ENCODE measurements around the gene HLA-DQA1.
"Not testable (repeated sequence)": the region's sequence is repeated elsewhere in the genome, so short reads cannot be mapped to it uniquely, and the experiment has no call there.

Gene HLA-DQA1

DNA sequence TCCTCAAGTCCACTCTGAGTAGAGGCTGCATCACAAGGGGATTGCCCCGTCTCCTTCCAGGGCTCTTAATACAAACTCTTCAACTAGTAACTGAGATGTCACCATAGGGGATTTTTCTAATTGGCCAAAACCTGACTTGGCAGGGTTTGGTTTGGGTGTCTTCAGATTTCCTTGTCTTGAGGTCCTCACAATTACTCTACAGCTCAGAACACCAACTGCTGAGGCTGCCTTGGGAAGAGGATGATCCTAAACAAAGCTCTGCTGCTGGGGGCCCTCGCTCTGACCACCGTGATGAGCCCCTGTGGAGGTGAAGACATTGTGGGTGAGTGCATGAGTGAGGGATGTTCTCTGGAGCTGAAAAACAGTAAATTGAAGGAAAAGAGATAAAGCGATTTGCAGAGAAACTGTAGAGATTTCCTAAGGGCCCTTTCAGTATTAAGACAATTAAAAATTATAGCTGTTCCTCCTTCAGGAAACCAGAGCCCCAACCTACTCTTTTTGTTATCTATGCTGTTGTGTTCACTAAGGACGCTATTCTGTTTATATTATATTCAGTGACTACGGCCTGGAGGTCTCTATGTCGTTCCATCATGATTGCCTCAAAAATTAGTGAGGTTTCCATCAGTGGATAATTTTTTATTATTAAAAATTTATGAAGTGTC lies at the start of gene HLA-DQA1:
Gene HLA-DQA1 (plus strand): TSS at position 188 of the 662 bp plus-strand sequence. CDS start 53 bp downstream, at position 241.
- DNase-seq (ENCODE audit: extremely low read depth in 1 of 2, low read depth in 1 of 2) = no peak

- DNase-seq (ENCODE audit: extremely low read depth in 1 of 2, low read depth in 1 of 2) = no peak
Observed at GRCh38 chr6:32588156-32588555, 49.0 kb upstream of the HLA-DQA1 start.

- no peak for DNase-seq (ENCODE audit: extremely low read depth in 1 of 2, low read depth in 1 of 2)
Observed at GRCh38 chr6:32589596-32590449, 47.4 kb upstream of the HLA-DQA1 start, which contains the start of gene HLA-DRB1. HLA-DRB1 (minus strand) TSS chr6:32589848; CDS start chr6:32589742, 106 bp downstream.

DNA sequence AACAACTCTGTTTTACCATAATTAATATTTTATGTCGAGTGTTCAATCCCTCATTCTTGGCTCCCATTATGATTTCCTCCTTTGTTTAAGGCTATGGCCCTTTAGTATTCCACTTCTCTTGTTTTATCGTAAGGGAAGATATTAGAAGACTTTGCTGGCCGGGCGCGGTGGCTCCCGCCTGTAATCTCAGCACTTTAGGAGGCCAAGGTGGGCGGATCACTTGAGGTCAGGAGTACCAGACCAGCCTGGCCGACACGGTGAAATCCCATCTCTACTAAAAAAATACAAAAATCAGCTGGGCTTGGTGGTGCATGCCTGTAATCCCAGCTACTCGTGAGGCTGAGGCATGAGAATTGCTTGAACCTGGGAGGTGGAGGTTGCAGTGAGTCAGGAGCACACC lies 46.5 kb upstream of the HLA-DQA1 start:
- not testable (repeated sequence) for DNase-seq (ENCODE audit: extremely low read depth in 1 of 2, low read depth in 1 of 2)

- no peak for DNase-seq (ENCODE audit: extremely low read depth in 1 of 2, low read depth in 1 of 2)
Observed at GRCh38 chr6:32597024-32597423, 40.2 kb upstream of the HLA-DQA1 start.

GRCh38 chr6:32602383-32602782 lies 34.8 kb upstream of the HLA-DQA1 start:
- no peak for DNase-seq (ENCODE audit: extremely low read depth in 1 of 2, low read depth in 1 of 2)

DNA sequence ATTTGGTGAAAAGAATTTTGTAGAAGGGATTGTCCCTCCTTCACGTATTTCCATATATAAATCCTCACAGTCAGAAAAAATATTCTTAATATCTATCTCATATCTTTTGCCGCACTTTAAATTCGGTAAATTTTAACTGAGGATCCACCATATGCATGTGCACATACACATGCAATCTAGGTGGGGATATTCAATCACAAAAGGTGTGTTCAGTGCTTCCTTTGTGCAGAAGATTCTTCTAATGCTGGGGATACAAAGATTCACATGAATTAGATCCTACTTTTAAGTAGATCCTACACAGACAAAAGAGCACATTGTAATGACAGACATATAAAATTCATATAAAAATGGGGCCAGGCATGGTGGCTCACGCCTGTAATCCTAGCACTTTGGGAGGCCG lies 34.0 kb upstream of the HLA-DQA1 start:
- DNase-seq (ENCODE audit: extremely low read depth in 1 of 2, low read depth in 1 of 2) = no peak

DNA sequence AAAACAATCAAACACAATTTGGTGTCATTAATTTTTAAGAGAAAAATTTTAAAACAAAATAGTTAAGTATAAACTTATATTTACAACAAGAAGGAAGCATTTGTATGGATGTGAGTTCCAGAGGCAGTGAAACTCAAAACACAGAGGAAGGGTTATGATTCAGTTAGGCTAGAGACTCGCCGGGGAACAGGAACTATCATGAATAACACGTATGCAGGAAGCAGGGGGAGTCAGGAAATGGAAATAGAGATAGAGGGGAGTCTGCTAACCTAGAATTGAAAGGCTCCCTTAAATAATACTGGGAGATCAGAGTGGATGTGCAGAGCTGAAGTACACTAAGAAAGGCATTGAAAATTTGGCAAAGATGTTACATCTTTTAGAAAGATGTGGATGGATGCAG lies 33.3 kb upstream of the HLA-DQA1 start:
- no peak for DNase-seq (ENCODE audit: extremely low read depth in 1 of 2, low read depth in 1 of 2)

GRCh38 chr6:32604434-32604877 lies 32.8 kb upstream of the HLA-DQA1 start:
- DNase-seq (ENCODE audit: extremely low read depth in 1 of 2, low read depth in 1 of 2) = no peak

DNA sequence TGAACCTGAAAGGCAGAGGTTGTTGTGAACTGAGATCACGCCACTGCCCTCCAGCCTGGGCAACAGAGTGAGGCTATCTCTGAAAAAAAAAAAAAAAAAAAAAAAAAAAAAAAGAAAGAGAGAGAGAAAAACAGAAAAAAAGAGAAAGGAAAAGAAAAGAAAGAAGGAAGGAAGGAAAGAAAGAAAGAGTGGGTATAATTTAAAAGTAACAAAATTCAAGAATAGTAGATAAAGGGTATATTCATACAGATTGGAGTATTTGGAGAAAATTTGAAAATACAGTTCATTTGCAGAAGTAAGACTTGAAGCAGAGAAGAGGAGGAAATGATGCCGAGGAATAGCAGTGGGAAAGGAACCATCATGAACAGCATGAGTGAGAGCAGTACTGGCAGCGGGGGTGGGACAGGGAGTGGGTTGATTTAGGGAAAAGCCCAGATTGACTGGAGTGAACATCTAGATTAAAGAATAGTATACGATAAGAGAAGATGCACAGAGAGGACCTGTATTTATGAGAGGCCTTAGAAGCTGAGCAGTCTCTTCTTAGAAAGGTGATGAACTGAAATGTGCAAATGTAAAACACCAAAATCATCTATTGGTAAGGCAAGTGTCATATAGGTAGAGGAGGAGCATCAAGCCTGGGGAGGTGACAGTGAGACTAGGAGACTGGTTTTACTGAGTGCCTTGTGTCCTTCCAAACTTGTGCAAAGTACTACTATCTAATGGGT lies 29.8 kb upstream of the HLA-DQA1 start:
- no peak for DNase-seq (ENCODE audit: extremely low read depth in 1 of 2, low read depth in 1 of 2)

DNA sequence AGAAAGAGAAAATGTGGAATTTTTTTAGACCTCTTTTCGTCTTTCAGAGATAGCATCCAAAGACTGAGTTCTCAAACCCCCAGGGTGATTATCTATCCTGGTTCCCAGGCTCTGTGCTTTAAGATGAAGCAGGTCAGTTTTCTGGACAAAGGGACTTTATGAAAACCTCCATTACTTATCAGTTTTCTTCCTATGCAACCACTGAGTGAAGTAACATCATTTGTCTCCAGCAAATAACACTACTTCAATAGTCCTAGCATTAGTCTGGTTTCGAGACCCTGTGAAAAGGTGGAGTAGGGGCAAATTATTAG lies 29.3 kb upstream of the HLA-DQA1 start:
- DNase-seq (ENCODE audit: extremely low read depth in 1 of 2, low read depth in 1 of 2) = no peak

DNA sequence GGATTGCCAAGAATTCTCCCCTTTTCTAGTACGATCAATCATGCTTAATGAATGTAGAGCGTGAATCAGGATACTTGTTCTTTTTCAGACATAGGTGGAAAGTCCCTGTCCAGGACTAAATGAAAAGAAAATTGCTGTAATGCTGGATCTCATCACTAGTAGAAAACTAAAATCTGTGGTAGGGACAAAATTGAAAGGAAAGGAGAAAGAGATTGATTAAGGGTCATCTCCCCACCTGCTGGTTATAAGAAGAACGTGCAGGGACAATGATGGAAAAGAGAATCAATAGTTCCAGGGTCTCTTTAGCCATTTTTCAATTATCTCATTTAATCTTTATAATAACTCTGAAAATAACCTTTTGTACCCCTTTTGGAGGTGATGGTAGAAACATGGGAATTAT lies 28.8 kb upstream of the HLA-DQA1 start:
- DNase-seq (ENCODE audit: extremely low read depth in 1 of 2, low read depth in 1 of 2) = no peak

DNA sequence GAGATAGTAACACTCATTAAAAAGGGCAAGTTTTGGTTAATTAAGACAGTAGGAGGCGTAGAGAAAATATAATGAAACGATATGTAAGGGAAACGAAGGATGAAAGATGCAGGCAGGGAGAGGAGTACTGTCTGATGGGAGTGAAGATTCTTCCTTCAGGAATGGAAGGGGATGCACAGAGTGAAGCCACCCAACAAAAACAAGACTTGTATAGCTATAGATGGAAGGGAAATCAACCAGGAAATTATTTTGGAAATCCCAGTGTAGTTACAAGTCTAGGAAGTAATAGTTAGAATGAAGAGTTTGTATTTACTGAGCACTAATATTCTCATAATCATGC lies 27.8 kb upstream of the HLA-DQA1 start:
- DNase-seq (ENCODE audit: extremely low read depth in 1 of 2, low read depth in 1 of 2) = no peak

GRCh38 chr6:32609731-32610640 lies 27.2 kb upstream of the HLA-DQA1 start:
- DNase-seq (ENCODE audit: extremely low read depth in 1 of 2, low read depth in 1 of 2) = peak in 1 of 2 donors; percentile 26

- DNase-seq (ENCODE audit: extremely low read depth in 1 of 2, low read depth in 1 of 2) = no peak
Observed at GRCh38 chr6:32610682-32611296, 26.4 kb upstream of the HLA-DQA1 start.

DNA sequence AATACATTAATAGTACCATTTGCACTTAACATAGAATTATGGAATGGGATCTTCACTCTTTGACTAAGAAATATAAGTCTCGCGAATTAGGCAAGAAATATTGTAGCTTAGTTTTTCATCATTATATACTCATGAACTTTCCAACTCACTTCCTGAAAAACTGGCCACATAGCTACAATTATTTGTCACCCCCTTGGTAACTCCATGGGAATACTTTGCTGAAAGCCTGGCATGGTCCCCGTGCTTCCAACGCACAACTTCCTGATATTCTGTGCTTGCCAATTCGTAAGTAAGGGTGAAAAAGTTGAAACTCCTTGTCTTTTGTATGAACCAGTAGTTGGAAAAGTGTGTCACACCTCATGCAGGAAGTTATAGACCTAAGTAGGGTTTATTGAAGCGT lies 23.7 kb upstream of the HLA-DQA1 start:
- no peak for DNase-seq (ENCODE audit: extremely low read depth in 1 of 2, low read depth in 1 of 2)

DNA sequence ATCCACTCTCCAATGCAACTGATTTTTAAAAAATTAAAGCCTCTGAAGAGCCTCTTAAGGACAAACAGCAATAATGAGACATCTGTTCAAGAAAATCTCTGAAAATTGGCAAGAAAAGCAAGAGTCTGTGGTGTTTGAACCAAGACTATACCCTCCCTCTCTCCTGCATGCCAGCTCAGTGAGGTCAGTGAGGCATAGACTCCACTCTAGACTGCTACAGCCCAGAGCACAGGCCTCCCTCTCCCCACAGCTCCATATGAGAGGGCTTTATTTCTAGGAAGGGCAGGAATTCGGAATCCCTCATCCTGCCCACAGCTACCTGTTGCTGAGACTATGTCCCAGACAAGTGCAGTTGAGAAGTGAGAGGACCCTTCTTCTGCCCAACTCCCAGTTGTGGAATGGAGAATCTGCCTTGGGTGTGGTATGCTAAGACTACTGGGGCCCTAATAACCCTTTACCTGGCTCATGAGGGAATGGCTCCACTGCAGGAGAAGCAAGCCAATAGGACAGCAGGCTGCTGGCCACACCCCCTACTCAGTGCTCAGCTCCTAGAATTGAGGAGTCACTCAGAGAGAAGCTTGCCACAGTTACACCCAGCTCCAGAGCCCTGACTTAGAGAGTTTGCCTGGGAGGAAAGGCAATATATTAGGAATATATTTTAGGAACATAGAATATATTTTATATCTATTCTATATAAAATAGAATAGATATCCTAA lies 22.7 kb upstream of the HLA-DQA1 start:
- no peak for DNase-seq (ENCODE audit: extremely low read depth in 1 of 2, low read depth in 1 of 2)

GRCh38 chr6:32615885-32616532 lies 21.2 kb upstream of the HLA-DQA1 start:
- no peak for DNase-seq (ENCODE audit: extremely low read depth in 1 of 2, low read depth in 1 of 2)

- no peak for DNase-seq (ENCODE audit: extremely low read depth in 1 of 2, low read depth in 1 of 2)
Observed at GRCh38 chr6:32617751-32618150, 19.5 kb upstream of the HLA-DQA1 start.
